ENCODE data around the gene ZNF19.
"Not testable (repeated sequence)": the region's sequence is repeated elsewhere in the genome, so short reads cannot be mapped to it uniquely, and the experiment has no call there.

ZNF19 gene

DNA sequence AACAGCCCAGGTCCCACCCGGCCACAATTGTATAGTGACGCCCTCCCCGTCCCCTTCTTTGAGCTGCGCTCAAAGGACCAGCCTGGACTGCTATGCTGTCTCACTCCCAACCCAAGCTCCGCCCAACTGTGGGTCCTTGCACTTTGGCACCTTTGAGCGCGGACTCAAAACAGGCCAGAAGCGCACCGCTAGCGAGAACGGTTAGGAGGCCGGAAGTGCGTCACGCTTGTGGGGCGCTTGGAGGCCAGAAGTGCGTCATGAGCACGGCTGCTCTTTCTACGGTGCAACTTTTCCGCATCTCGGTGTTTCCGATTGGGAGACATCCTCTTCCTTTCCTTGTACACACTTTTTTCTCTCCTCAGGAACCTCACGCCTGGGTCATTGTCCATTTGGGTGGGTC is at the start of gene ZNF19:
ZNF19 (minus strand) TSS at position 203 of the 400 bp plus-strand sequence. CDS start 7,210 bp downstream, outside the sequence.
- DNase-seq (ENCODE audit: extremely low spot score, insufficient read length, low read depth) (no peak), FAIRE-seq (no peak)

DNA sequence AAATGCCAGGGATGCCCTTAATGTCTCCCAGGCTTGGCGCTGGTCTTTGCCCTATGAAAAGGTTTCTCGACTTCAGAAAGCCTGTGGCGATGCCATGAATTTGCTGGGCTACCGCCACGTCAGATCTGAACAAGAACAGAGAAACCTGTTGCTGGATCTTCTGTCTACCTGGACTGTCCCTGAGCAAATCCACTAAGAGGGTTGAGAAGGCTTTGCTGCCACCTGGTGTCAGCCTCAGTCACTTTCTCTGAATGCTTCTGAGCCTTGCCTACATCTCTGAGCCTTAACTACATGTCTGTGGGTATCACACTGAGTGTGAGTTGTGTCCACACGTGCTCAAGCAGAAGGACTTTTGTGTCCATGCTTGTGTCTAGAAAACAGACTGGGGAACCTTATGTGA is 48.5 kb upstream of the ZNF19 start:
- FAIRE-seq (peak; percentile 88), DNase-seq (ENCODE audit: extremely low spot score, insufficient read length, low read depth) (peak; percentile 36)

DNA sequence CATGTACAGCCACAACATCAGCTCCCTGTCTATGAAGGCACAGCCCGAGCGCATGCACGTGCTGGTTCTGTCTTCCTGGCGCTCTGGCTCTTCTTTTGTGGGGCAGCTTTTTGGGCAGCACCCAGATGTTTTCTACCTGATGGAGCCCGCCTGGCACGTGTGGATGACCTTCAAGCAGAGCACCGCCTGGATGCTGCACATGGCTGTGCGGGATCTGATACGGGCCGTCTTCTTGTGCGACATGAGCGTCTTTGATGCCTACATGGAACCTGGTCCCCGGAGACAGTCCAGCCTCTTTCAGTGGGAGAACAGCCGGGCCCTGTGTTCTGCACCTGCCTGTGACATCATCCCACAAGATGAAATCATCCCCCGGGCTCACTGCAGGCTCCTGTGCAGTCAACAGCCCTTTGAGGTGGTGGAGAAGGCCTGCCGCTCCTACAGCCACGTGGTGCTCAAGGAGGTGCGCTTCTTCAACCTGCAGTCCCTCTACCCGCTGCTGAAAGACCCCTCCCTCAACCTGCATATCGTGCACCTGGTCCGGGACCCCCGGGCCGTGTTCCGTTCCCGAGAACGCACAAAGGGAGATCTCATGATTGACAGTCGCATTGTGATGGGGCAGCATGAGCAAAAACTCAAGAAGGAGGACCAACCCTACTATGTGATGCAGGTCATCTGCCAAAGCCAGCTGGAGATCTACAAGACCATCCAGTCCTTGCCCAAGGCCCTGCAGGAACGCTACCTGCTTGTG is 47.8 kb upstream of the ZNF19 start:
- DNase-seq (ENCODE audit: extremely low spot score, insufficient read length, low read depth) (no peak), FAIRE-seq (no peak)

DNA sequence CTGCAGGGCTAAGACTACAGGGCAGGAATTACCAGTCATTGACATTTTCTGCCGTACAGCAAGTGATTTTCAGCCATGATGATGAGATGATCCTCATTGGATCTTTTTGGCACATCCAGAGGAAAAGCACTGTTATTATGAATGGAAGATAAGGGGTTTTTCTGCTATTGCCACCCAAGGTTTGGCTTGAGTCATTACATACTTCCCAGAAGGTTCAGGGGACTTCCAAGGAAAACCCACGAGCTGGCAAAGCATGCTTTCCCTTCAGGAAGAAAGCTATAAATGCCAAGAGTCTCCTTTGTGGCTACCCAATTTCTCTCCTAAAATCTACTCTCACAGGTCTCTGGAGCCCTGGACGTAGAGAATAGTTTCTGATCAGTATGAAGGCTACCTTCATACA is 43.2 kb upstream of the ZNF19 start:
- DNase-seq (ENCODE audit: extremely low spot score, insufficient read length, low read depth) (no peak), FAIRE-seq (no peak)

DNA sequence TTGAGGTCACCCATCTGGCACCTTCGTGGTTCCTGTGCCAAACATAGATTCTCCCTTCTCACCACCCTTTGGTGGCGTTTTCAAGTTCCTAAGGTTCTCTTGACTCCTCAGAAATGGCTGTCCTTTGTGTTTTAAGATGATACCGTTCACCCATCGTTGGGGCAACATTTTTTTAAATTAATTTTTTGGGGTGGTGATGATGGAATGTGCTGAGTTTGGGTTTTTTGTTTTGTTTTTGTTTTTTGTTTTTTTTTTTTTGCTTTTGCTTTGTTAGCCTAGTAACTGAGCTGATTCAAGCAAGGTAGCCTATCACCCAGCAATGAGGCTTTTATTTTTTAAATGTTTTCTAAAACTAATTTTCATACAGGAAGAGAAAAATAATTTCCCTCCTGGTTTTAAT is 39.7 kb upstream of the ZNF19 start:
- FAIRE-seq (no peak), DNase-seq (ENCODE audit: extremely low spot score, insufficient read length, low read depth) (no peak)

DNA sequence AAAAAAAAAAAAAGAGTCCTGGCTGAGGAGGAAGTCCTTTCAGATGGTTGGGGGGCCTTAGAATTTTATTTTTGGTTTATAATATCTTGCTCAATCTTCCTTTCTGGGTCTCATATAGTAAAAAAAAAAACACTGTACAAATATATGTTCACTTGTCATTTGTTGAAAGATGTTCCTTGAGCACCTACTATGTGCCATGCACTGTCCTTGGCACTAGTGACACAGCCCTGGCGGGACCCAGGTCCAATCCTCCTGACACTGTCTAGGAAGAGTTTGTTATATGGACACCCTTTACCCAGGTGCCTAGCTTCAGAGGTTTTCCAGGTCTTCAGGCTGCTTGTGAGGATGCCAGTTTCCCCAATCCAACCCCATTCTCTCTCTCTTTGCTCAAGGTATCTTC is 39.1 kb upstream of the ZNF19 start:
- DNase-seq (ENCODE audit: extremely low spot score, insufficient read length, low read depth) (no peak), FAIRE-seq (peak; percentile 5)

DNA sequence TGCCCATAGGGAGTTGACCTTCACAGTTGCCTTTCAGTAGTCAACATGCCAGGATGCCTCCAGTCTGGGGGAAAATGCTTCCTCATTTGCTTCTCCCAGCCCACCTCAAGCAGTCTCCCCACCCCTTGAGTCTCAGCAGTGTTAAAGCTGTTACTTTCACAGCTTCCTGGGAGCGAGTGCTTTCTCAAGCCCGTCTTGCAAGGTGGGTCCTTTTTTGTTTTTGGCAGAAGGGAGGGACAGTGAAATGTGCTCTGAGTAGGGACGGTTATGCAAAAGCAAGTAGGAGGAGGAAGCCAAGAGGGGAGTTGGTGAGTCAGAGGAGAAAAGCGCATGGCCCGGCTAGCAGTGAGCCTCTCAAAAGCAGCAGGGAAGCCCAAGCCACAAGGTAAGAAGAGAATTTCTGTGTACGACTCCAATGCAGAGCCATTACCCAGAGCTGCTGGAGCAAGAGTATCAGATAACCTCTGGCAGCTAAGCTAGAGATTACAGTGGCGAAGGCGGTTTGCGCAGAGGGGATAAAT is 37.0 kb upstream of the ZNF19 start, which contains the start of gene CHST4:
CHST4 (plus strand) TSS at position 316 of the 521 bp plus-strand sequence. CDS start 10,252 bp downstream, outside the sequence.
- no peak for FAIRE-seq
- DNase-seq (ENCODE audit: extremely low spot score, insufficient read length, low read depth), result no peak

DNA sequence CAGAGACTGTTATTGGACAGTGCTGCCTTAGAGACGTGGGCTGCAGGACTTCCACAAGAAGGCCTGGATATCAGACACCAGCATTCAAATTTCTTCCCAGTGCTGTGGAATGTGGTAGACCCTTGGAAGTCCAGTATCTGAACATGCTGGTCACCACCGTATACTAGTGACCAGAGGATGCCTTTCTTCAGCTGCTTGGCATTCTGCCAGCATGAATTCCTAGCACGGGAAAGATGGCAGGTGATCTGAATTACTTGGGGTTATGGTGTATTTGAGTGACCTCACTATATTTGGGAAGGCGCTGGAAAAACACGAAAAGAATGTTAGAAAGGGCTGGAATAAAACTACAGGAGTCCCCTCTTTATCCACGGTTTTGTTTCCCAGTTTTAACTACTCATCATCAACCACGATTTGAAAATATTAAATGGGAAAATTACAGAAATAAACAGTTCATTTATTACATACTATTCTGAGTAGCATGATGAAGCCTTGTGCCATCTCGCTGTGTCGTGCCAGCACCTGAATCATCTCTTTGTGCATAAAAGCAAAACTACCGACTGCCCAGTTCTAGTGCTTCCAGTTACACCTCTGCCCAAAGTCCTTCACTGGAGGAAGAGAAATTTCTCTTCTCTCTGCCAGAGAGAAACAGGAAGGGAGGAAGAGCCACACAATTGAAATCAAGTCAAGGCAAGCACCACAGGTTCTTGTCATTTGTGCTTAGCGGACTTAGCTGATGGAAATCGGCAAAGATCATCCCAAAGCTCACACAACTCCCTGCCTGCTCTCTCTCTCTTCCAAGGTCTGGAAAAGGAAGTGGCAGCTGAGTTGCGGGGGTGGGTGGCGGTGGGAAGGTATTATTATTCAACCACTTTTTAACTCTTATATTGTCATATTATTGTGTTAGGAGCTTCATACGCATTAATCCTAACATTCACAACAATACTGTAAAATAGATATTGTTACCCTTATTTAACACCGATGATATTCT is 35.7 kb upstream of the ZNF19 start:
- DNase-seq (ENCODE audit: extremely low spot score, insufficient read length, low read depth) (no peak), FAIRE-seq (no peak)

DNA sequence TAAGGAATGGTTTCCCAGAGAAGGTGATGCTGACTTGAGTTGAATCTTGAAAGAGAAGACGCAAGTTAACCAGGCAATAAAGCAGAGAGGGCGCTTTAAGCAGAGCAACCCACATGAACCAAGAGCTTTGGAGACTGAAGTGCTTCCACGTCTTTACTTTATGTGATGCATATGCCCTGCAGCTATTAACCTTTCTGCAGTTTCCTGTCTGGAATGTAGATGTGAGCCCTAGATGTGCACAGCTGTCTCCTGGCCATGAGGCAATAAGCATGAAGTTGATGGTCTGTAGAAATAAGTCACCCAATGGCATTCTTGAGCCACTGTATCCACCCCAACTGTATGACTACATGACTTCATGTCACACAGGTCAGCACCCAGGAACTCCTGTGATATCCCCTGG is 31.4 kb upstream of the ZNF19 start:
- no peak for FAIRE-seq

DNA sequence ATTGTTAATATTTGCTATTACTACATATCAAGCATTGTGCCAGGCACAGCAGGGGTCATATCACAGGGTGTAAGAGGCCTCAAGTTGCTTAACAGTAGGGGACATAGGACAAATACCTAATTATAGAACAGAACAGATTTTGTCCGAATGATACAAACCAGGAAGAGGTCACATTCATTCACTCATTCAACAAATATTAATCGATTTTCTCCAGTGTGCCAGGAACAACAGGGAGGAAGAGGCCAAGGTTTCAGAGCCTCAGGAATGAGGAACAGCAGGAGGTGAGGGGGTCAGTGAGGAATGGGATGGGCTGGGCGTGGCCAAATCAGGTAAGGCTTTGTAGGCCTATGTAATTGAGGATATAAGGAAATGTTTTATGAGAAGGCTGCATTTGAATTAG is 25.9 kb upstream of the ZNF19 start:
- FAIRE-seq, result no peak
- DNase-seq (ENCODE audit: extremely low spot score, insufficient read length, low read depth), result no peak

More for the DNA sequence above, 31.4 kb upstream of the ZNF19 start:
- no peak for DNase-seq (ENCODE audit: extremely low spot score, insufficient read length, low read depth)

DNA sequence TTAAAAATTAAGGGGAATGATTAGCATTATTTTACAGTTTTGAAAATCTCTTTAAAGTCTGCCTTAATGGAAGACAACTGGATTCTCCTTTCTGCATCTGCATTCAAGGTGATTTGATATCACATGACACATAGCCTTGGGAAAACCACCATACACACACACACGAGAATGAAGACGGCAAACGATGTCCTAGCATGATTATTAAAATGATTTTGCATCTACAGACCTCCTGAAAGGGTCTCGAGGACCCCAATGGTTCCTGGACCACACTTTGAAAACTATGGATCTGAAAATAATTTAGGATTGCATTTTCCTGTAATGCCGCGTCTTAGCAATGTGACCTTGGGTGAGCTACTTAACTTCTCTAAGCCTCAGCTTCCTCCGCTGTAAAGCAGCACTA is 25.4 kb upstream of the ZNF19 start:
- DNase-seq (ENCODE audit: extremely low spot score, insufficient read length, low read depth), result no peak
- FAIRE-seq, result no peak

DNA sequence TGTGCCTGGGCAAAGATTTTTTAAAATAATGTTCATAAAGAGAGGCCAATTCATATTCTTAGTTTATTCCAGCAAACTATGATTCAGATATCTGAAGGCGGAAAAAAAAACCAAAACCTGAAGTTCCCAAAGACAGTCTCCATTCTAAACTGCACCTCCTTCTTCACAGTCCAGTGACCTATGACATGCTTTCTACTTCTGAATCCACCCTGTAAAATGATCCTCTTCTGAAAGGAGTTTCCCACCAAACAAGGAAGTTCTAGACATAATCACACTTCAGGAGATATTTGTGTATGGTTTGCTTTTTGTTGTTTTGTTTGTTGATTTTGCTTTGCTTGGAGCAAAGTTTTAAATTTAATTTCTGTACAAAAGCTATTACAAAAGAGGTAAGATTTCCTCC is 24.2 kb upstream of the ZNF19 start:
- FAIRE-seq (no peak), DNase-seq (ENCODE audit: extremely low spot score, insufficient read length, low read depth) (no peak)

DNA sequence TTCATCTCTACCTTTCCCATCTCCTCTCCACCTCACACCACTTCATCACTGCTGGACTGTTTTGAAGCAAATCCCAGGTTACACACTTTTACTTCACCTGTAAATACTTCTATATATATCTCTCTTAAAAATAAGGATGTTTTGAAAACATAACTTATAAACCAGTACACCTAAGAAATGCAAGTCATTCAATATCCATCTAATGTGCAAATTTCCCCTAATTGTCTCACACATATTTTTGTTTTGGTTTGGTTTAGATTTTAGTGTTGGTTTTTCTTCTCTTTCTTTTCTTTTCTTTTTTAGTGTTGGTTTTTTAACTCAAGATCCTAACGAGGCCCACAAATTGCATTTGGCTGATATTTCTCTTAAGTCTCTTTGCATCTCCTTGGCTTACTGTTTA is 17.9 kb upstream of the ZNF19 start:
- FAIRE-seq (no peak), DNase-seq (ENCODE audit: extremely low spot score, insufficient read length, low read depth) (no peak)

DNA sequence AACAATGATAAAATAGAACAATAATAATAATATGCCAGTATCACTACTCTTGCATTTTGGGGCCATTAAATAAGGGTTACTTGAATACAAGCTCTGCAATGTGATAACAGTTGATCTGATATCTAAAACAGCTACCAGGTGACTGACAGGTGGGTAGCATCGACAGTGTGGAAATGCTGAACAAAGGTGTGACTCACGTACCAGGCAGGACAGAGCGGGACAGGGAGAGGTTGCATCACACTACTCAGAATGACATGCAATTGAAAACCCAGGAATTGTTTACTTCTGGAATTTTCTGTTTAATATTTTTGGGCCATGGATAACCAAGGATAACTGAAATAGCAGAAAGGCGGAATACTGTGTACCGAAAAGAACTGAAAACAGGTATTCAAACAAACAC is 15.8 kb upstream of the ZNF19 start:
- FAIRE-seq (no peak), DNase-seq (ENCODE audit: extremely low spot score, insufficient read length, low read depth) (no peak)

DNA sequence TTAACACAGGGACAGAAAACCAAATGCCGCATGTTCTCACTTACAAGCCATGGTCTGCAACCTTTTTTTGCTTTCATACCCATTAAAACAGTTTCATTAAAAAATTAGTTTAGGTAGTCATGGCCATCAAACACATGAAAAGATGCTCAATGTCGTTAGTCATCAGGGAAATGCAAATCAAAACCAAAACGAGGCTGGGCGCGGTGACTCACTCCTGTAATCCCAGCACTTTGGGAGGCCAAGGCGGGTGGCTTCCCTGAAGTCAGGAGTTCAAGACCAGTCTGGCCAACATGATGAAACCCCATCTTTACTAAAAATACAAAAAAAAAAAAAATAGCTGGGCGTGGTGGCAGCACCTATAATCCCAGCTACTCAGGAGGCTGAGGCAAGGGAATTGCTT is 14.9 kb upstream of the ZNF19 start:
- DNase-seq (ENCODE audit: extremely low spot score, insufficient read length, low read depth); FAIRE-seq: not testable (repeated sequence)

DNA sequence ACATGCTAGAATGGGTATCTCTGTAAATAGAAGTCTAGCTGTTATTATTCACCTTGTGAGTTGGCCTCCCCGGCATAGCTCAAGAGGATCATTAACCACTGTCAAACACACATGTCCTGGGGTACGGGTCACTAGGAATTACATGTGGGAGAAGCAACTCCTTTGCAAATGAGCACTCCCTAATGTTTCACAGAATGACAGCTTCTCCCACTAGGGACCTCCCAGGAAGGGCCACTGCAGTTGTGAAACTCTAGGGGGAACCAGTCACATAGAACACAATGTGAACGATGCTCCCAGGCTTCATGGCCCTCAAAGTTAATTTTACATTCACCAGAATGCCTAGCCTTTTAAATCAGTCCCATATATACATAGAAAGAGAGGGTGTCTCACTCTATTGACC is 12.4 kb upstream of the ZNF19 start:
- DNase-seq (ENCODE audit: extremely low spot score, insufficient read length, low read depth), result no peak
- no peak for FAIRE-seq

DNA sequence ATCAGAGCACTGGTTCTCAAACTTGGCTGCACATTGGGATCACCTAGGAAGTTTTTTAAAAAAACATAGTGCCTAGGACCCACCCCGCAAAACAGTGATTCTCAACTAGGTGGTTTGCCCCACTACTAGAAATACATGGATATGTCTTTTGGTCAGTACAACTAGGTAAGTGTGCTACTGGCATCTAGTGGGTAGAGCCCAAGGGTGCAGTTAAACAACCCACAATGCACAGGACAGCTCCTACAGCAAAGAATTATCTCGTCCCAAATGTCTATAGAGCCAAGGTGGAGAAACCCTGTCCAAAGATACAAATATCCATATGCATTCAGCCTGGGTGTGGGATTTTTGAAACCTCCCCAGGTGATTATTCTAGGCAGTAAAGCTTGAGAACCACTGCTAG is 11.8 kb upstream of the ZNF19 start:
- no peak for FAIRE-seq
- no peak for DNase-seq (ENCODE audit: extremely low spot score, insufficient read length, low read depth)

DNA sequence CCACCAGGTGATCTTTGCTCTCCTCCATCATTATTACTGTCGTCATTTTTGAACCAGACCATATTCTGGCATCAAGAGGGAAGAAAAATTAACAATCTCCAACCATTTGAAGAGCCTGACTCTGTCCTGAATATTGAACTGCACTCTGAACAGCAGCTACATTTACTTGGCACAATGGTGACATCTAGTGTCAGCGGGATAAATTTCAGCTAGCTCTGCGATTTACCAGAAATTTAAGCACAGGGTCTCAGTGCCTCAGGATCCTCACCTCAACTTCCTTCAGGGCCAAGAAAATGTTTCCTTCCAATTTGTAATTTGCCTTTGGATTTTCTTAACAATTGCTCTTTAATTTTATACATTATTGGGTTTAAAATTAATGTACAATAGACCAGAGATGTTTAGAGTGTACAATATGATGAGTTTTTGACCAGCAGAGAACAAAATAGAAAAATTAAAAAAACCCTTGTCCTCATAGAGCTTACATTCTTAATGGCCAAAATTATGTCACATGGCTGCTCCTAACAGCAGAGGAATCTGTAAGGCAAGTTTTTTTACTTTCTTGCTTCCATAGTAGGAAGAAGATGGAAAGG is 10.7 kb upstream of the ZNF19 start:
- FAIRE-seq, result peak; percentile 84
- peak; percentile 30 for DNase-seq (ENCODE audit: extremely low spot score, insufficient read length, low read depth)

DNA sequence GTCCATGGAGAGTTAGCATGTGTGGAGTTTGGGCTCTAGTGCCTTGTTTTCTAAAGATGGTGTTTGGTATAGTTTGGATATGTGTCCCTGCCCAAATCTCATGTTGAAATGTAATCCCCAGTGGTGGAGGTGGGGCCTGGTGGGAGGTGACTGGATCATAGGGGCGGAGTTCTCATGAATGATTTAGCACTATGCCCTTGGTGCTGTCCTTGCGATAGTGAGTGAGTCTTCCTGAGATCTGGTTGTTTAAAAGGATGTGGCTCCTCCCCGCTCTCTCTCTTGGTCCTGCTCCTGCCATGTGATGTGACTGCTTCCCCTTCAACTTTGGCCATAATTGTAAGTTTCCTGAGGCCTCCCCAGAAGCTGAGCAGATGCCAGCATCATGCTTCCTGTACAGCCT is 8.9 kb upstream of the ZNF19 start:
- no peak for DNase-seq (ENCODE audit: extremely low spot score, insufficient read length, low read depth)
- FAIRE-seq, result no peak

DNA sequence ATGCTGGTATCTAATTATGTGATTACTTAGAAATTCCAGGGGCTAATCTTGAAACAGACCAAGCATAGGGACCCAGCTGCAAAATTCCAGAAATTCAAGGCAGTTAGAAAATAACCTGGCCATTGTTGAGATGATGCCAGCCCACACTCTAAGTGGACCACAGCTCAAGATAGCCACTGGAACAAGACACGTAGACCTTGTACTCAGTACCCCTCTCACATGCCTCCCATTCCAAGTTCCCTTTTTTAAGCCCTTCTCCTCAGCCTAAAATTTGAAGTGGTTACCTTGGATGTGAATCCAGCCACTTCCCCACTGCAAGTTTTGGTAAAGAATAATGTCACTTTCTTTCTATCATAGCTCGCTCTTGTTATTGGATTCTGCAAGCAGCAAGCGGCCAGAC is 4.1 kb upstream of the ZNF19 start:
- FAIRE-seq (no peak), DNase-seq (ENCODE audit: extremely low spot score, insufficient read length, low read depth) (no peak)
